HG03457 (cell line): ENCODE results near the gene CAP1.

ENCODE experiments used
- ATAC-seq: cut with Tn5 transposase; IDR thresholded peaks from one replicate; pipeline ENCODE4 v1.9.1; 2021; ENCODE audit warnings: moderate number of reproducible peaks; ENCODE audit not compliant: unreplicated experiment

CAP1 gene

DNA sequence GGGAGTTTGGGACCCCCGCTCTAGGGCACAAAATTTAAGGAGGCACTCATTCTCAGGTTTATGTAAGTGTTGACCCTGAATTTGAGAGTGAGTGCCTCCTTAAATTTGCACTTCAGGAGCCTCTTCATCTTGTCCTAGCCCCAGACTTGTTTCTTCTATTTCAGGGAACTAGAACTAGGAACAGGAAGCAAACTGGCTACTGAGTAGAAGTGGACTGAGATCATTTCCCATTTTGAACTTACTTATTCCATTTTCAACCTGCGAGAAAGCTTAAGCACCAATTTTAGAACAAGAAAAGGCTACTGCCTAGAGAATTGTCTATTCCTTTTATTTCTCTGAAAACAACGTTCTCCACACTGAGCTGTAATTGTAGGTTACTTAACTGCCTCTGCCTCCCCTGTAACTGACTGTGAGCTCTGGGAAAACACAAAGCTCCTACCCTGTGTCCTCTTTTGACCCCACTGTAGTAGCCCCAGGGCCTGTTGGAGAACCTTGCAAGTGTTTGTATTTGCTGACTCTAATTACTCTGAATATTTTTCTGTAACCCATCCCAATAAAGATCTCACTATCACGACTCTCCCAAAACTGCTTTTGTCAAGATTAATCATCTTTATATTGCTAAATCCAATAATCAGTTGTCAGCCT is 54.1 kb downstream of the CAP1 start:
- no peak for ATAC-seq

DNA sequence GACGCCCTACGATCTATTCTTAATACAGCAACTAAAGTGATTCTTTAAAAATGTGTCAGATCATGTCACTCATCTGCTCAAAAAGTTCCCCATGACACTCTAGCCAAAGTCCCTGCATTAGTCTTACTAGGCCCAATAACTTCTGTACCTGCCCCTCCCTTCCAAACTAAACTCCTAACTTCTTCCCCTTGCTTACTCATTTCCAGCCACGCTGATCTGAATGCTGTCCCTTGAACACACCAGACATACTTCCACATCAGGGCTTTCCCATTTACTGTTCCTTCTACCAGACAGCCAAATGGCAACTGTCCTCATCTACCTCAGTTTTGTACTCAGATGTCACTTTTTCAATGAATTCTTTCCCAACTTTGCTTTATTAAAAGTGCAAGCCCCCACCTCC is 55.3 kb downstream of the CAP1 start:
- ATAC-seq, result no peak

DNA sequence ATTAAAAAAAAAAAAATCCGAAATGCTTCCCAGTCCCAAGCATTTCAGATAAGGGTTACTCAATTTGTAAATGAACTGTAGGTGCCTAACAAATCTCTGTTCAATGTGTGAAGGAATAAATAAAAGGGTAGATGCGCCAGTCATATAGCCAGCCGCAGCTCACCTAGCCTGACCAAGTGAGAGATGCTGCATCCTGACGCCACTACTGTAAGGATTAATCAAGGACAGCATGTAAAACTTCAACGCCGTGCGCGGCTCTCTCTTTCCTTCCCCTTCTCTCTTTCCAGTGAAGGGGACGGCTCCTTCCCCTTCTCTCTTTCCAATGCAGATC is 56.1 kb downstream of the CAP1 start:
- ATAC-seq, result no peak

DNA sequence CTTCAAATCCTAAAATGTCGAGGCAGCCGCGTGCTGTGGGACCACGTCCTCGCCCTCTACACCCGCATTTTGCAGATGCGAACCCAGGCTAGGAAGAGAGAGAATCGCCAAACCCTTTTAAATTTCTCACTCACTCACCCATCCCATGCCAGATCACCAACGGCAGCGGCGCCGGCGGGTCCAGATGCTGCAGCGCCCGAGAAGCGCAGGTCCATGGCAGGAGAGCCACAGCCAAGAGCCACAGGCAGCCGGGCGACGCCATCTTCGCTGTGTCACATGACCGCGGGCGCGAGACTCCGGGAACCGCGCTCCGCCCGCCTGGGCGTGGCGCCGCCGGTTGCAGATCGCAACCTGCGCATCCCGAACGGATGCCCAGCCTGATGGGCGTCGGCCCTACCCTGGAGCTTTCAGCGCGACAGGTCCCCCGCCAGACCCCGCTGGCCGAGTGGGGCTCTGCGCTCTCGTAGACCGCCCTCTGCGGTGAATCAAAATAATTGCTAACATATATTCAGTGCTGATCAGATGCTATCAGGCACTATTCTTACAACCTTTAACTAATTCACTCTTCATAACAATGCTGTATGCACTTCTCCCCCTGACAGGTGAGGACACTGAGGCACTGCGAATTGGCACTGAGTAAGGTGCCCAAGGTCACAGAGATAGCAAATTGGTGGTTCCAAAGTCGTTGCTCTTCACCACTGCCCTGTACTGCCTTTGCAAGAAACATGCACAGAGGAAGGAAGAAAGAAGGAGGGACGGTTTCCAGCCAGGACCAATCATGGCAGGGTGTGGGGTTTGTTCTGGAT is 56.7 kb downstream of the CAP1 start, which contains the start of gene PPT1:
TSS of gene PPT1 (minus strand) at position 276 of the 806 bp plus-strand sequence. CDS start at position 262, 14 bp downstream.
- ATAC-seq, result peak; percentile 59

DNA sequence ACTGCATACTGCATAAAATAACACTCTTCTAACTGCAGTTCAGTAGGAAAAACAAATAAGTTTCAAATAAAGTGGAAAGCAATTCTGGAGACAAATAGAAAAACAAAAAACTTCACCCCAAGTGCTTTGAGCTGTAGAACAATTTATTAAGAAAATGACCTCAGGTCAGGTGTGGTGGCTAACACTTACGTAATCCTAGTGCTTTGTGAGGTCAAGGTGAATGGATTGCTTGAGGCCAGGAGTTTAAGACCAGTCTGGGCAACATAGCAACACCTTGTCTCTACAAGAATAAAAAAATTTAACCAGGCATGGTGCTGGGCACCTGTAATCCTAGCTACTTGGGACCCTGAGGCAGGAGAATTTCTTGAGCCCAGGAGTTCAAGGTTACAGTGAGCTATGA is 61.5 kb downstream of the CAP1 start:
- no peak for ATAC-seq

DNA sequence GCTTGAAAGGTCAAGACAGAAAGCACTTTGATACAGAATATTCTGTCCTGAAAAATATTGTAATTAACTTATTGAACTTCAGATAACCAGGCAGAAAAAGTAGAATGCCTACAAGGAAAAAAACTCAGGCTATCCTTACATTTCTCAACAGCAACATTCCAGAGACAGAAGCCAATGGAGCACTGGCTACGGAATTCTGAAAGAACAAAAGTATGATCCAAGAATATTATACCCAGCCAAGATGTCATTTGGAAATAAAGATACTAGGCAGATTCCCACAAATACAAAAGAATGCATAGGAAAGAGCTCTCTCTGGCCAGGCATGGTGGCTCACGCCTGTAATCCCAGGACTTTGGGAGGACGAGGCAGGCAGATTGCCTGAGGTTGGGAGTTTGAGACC is 62.4 kb downstream of the CAP1 start:
- no peak for ATAC-seq

DNA sequence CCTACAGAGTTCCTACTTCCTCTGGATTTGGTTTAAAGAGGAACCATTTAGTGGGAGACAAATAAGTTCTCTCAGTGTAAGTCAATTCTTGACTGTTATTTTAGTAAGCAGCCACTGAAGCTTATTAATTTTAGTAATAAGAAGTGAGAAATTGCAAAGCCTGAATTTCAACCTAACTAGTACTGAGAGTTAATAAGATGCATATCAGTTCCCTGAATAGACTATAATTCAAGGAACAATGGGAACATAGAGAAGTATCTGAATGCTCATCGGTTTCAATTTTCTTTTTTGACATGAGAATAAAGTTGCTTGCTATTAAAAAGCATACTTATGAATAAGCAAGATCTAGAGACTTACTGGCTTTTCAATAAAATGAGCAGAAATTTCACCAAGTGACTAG is 64.5 kb downstream of the CAP1 start:
- ATAC-seq, result no peak

DNA sequence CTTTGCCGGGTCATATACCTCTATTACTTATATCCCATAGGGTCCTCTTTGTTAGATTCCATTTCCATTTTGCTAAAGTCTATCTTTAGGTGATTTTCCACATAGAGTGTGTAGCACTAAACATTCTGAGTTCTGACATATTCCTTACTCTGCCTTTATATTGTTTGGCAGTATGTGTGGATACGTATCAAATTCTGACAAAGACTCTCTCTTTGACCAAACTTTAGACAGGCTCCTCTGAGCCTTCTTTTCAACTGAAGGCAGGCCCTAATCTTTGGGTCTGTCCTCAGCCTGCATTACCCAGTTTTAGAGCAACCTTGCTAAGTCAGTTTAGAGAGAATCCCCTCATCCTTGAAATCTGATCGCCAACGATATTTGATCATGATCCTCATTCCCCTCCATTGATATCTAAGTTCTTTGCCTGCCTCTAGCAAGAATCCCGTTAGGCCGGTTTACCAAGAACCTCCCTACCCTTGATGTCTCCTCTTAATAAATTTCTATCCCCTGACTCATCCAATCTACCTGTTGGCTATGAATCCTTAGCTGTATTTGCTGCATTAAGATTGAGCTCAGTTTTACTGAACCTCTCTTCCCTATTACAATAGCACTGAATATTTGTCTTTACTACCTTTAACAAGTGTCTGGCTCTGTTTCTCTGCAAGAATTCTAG is 66.9 kb downstream of the CAP1 start:
- ATAC-seq, result no peak

DNA sequence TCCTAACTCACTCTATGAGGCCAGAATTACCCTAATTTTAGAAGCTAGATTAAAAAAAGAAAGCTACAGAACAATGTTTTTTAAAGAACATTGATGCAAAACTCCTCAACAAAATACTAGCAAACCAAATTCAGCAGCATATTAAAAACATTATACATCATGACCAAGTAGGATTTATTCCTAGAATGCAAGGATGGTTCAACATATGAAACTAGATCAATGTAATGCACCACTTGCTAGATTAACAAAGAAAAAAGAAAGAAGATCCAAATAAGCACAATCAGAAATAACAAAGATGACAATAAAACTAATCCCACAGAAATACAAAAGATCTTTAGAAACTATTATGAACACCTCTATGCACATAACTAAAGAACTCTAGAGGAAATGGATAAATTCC is 69.9 kb downstream of the CAP1 start:
- ATAC-seq, result no peak

DNA sequence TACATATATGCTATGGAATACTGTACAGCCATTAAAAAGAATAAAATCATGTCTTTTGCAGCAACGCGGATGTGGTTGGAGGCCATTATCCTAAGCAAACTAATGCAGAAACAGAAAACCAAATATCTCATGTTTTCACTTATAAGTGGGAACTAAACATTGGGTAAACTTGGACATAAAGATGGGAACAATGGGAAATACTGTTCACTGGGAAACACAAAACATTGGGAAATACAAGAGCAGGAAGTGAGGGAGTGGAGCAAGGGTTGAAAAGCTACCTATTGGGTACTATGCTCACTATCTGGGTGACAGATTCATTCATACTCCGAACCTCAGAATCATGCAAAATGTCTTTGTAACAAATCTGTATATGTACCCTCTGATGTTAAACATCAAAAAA is 73.9 kb downstream of the CAP1 start:
- ATAC-seq, result no peak

DNA sequence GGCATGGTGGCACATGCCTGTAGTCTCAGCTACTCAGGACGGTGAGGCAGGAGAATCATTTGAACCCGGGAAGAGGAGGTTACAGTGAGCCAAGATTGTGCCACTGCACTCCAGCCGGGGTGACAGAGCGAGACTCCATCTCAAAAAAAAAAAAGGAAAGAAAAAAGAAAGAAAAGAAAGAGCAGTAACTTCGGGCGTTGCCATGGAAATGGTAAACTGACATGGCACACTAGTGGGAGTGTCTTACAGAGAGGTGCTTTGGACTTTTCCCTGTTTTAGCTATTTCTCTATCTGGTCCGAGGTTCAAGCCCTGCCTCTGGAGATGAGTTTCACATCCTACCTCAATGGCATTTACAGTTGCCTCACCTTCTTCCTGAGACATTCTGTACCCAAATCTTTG is 79.6 kb downstream of the CAP1 start:
- ATAC-seq, result no peak
